HepG2 (cell line): ENCODE measurements around the gene GPSM1. TPM values are rescaled to one million over a fixed set of nuclear protein-coding genes. Genes with fewer than 3 reads are reported as not detected.

Source experiments
- ATAC-seq: fragments of 200-7000 bp; cut with Tn5 transposase; 3 replicates; pipeline ENCODE4 v1.9.1; 2020; ENCODE audit warnings: mild to moderate bottlenecking, moderate library complexity
- BruUV-seq: library from RNA; stranded (reverse); fragments of 400-500 nt; replicated peaks from 2 replicates; lab custom pipeline; 2021; lab: Mats Ljungman, UMichigan
- CTCF ChIA-PET: fragments of 300-600 bp; formaldehyde crosslinking; extraction: SDS; loops from one replicate; lab custom pipeline; 2021; ENCODE audit warnings: low total read pairs, inconsistent platforms, low intra/inter-chr PET ratio; lab: Yijun Ruan, JAX
- POLR2A ChIA-PET: fragments of 350-600 bp; sonication (Branson Sonifier 250); formaldehyde crosslinking; loops from one replicate; lab custom pipeline; 2020; ENCODE audit warnings: antibody characterized with exemption, inconsistent platforms; lab: Yijun Ruan, JAX
- DNase-seq: peaks from one replicate; pipeline ENCODE4 v3.0.0-alpha.2; 2015; ENCODE audit warnings: low spot score
- FAIRE-seq: peaks from 3 replicates; lab custom pipeline; 2011; peaks lifted over from hg19 to GRCh38; lab: Jason Lieb, UNC
- H2AFZ ChIP-seq: one replicate; pipeline ENCODE4 v1.6.1; 2011; ENCODE audit warnings: low read length, inconsistent platforms
- H3K27ac ChIP-seq: fragments of 300-600 bp; 3 replicates; pipeline ENCODE4 v1.8.0; 2011; ENCODE audit warnings: mixed run types, mild to moderate bottlenecking, mixed read lengths, low read length, inconsistent platforms; ENCODE audit not compliant: insufficient read depth; ENCODE audit errors: extremely low read length
- H3K27me3 ChIP-seq, 2 experiments: fragments of 200-600 bp in 1 of 2; 2 replicates in 1 of 2; 3 replicates in 1 of 2; pipeline versions ENCODE4 v1.6.0 to v1.8.0; 2011; ENCODE audit warnings: low read length in 2 of 2, mild to moderate bottlenecking in 2 of 2, moderate library complexity in 2 of 2, inconsistent platforms in 1 of 2; ENCODE audit not compliant: insufficient read depth in 2 of 2, control insufficient read depth in 1 of 2
- H3K36me3 ChIP-seq, 2 experiments: fragments of 200-600 bp in 1 of 2; replicated peaks in 1 of 2; 2 replicates in 1 of 2; 3 replicates in 1 of 2; pipeline versions ENCODE4 v1.5.1 to v1.8.0; 2011; ENCODE audit warnings: low read length in 2 of 2, inconsistent platforms in 1 of 2; ENCODE audit not compliant: insufficient read depth in 2 of 2, control insufficient read depth in 1 of 2
- H3K4me1 ChIP-seq: 2 replicates; pipeline ENCODE4 v1.5.1; 2012; ENCODE audit warnings: low read length, inconsistent platforms; ENCODE audit not compliant: insufficient read depth
- H3K4me2 ChIP-seq: 2 replicates; pipeline ENCODE4 v1.6.0; 2011; ENCODE audit warnings: low read depth, low read length, inconsistent platforms
- H3K4me3 ChIP-seq, 3 experiments: fragments of 200-600 bp in 1 of 3; sonication (generic), shearing (Covaris generic) in 1 of 3; replicated peaks in 1 of 3; 2 replicates each; pipeline ENCODE4 v1.5.1; 2011 to 2016; ENCODE audit warnings: low read length in 3 of 3, inconsistent platforms in 2 of 3, low read depth in 2 of 3, mild to moderate bottlenecking in 2 of 3, control low read depth in 1 of 3, mixed read lengths in 1 of 3; ENCODE audit not compliant: insufficient read depth in 1 of 3
- H3K79me2 ChIP-seq: one replicate; pipeline ENCODE4 v1.6.1; 2011; ENCODE audit warnings: low read length, inconsistent platforms; ENCODE audit not compliant: insufficient read depth
- H3K9ac ChIP-seq: 2 replicates; pipeline ENCODE4 v1.6.0; 2011; ENCODE audit warnings: mild to moderate bottlenecking, low read depth, low read length, inconsistent platforms; ENCODE audit not compliant: insufficient read depth
- H3K9me3 ChIP-seq: 2 replicates; pipeline ENCODE4 v1.5.1; 2012; ENCODE audit warnings: mild to moderate bottlenecking, low read length
- H4K20me1 ChIP-seq: 2 replicates; pipeline ENCODE4 v1.6.0; 2011; ENCODE audit warnings: inconsistent platforms, mild to moderate bottlenecking, low read length, moderate library complexity; ENCODE audit not compliant: insufficient read depth
- HNF1A ChIP-seq, 2 experiments: sonication (generic) in 1 of 2; formaldehyde crosslinking in 1 of 2; IDR thresholded peaks; 2 replicates each; pipeline versions ENCODE4 v1.4.0 to v1.6.1; 2016 to 2020; ENCODE audit warnings: borderline replicate concordance in 1 of 2, low read depth in 1 of 2, mild to moderate bottlenecking in 1 of 2, missing genetic modification reagents in 1 of 2
- PHF8 ChIP-seq: sonication (generic); formaldehyde crosslinking; IDR thresholded peaks from 2 replicates; pipeline ENCODE4 v1.5.0; 2020; ENCODE audit warnings: missing genetic modification reagents
- SRF ChIP-seq: IDR thresholded peaks from 2 replicates; pipeline ENCODE4 v1.6.1; 2011; ENCODE audit warnings: mild to moderate bottlenecking, low read depth, low read length, moderate library complexity
- ZNF350 ChIP-seq: sonication (generic); formaldehyde crosslinking; IDR thresholded peaks from 2 replicates; pipeline ENCODE4 v1.4.0; 2020; ENCODE audit warnings: mild to moderate bottlenecking, low read depth, missing genetic modification reagents, borderline replicate concordance
- ZNF775 ChIP-seq: sonication (generic); formaldehyde crosslinking; IDR thresholded peaks from 2 replicates; pipeline ENCODE4 v1.4.0; 2020; ENCODE audit warnings: missing genetic modification reagents, mild to moderate bottlenecking, moderate library complexity, borderline replicate concordance
- WGBS: methylation state at CpG from one replicate; pipeline ENCODE4 v1.1.6; 2017; ENCODE audit warnings: low lambda C conversion rate; 5-methylcytosine and 5-hydroxymethylcytosine counted together
- in situ Hi-C: cut with HindIII; loops from 2 replicates; pipeline ENCODE4 v1.10.0; 2017; ENCODE audit warnings: low pct_unique_long_range_greater_than_20kb; ENCODE audit not compliant: extremely low pct_ligation_motif_present
- intact Hi-C: fragments of 100-400 bp; cut with micrococcal nuclease; formaldehyde crosslinking; loops from one replicate; pipeline ENCODE4 v1.10.0; 2022; ENCODE audit not compliant: unreplicated experiment
- polyA plus RNA-seq, 8 experiments: library from polyadenylated mRNA; depleted of rRNA in 3 of 8; stranded (reverse) in 7 of 8; unstranded in 1 of 8; fragments of >200 nt; fragmentation: Illumina TruSeq in 4 of 8; extraction: Trizol in 4 of 8; gene quantifications; 2 replicates each; pipeline versions ENCODE4 v1.2.1 to v1.2.3, GENCODE V29; 2011 to 2016; ENCODE audit warnings: low read depth in 4 of 8, missing spikeins in 1 of 8, mixed read lengths in 1 of 8; ENCODE audit not compliant: insufficient read depth in 1 of 8
- total RNA-seq, 5 experiments: library from RNA; depleted of rRNA; stranded (reverse); fragments of >200 nt; fragmentation: Illumina TruSeq; extraction: Trizol; gene quantifications; 2 replicates each; pipeline ENCODE4 v1.2.3, GENCODE V29; 2016; ENCODE audit warnings: low read depth in 1 of 5

Gene GPSM1
- total and polyA plus RNA-seq, 2 of the 13 experiments (the other 11 are each of a cell fraction or from before 2014, with no cell fraction given), result 1.0 to 2.4 TPM

DNA sequence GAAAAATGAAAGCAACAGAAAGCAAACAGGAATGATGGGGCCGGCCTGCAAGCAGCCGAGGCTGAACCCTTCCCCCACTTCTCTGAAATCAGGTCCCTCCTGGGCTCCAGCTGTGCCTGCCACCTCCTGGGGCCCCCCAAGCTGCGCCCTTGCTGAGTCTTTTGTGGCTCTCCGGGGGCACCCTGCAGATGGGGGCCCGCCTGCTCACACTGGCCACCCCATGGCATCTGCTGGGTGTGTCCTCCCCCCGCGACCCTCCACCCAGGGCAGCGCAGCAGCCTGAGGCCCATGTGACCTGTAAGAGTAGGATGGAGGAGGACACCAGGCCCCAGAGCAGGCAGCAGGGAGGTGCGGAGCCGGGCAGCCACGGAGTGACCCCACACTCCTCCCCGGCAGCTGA, 5.7 kb downstream of the GPSM1 start:
- intact Hi-C loops (no loop called here), in situ Hi-C loops (loop anchor here (25.0 kb wide), 1 partner anchor 304 kb away; no protein-coding TSS in a partner anchor)
- Histone ChIP-seq H3K79me2 (no peaks in the 10 kb centered on the region), H3K27ac (no peak overlapping the region), H4K20me1 (no peaks in the 10 kb centered on the region), H3K9me3 (no peaks in the 10 kb centered on the region), H3K9ac (no peak overlapping the region), H3K4me1 (peaks cover 31% of the 10 kb centered on the region), H2AFZ (no peak overlapping the region), H3K27me3 (peaks cover 17 to 52% of the 10 kb centered on the region in 2 experiments; a peak in 4 of 5 replicates), H3K4me3 (no peak overlapping the region), H3K4me2 (no peak overlapping the region), H3K36me3 (no peaks in the 10 kb centered on the region)
- ATAC-seq (no peak), DNase-seq (no peak), FAIRE-seq (no peak)
- WGBS, result 30% methylated on average over 5 of the region's 12 CpGs
- no TSS peak for BruUV-seq
- TF ChIP-seq SRF (no peak), ZNF775 (CRISPR knock-in tag) (no peak), PHF8 (CRISPR knock-in tag) (no peak), ZNF350 (no peak), HNF1A (IDR thresholded peaks at IDR 0.05; ENCODE audit: low read depth) (no peak), HNF1A (CRISPR knock-in tag; IDR thresholded peaks at IDR 0.05; ENCODE audit: borderline replicate concordance) (no peak)
- CTCF ChIA-PET, result no interaction called here
- POLR2A ChIA-PET, result no interaction called here
